Neural cell (in vitro differentiated cells): Measurements from ENCODE around the gene FREM2. TPM values are rescaled to one million over a fixed set of nuclear protein-coding genes. Genes with fewer than 3 reads are reported as not detected.

ENCODE experiments used
- H2AFZ ChIP-seq: fragments of 200-600, 300-800 bp; sonication (generic), shearing (Covaris generic); 2 replicates; pipeline ENCODE4 v1.6.0; 2014; ENCODE audit warnings: low read depth, mild to moderate bottlenecking, antibody characterized with exemption, low read length, moderate library complexity
- H3F3A ChIP-seq: fragments of 200-600 bp; shearing (Covaris generic); 2 replicates; pipeline ENCODE4 v1.6.1; 2016; ENCODE audit warnings: mild to moderate bottlenecking, moderate library complexity, mixed read lengths, antibody characterized with exemption, low read length; ENCODE audit not compliant: insufficient read depth, poor library complexity, severe bottlenecking
- H3K27ac ChIP-seq: fragments of 200-600, 300-800 bp; sonication (generic), shearing (Covaris generic); 2 replicates; pipeline ENCODE4 v1.5.1; 2014; ENCODE audit warnings: mild to moderate bottlenecking, low read length, moderate library complexity
- H3K27me3 ChIP-seq: fragments of 300-800, 200-600 bp; sonication (generic), shearing (Covaris generic); 2 replicates; pipeline ENCODE4 v1.6.0; 2014; ENCODE audit warnings: mild to moderate bottlenecking, low read depth, low read length, moderate library complexity; ENCODE audit not compliant: insufficient read depth
- H3K36me3 ChIP-seq: fragments of 300-800, 200-600 bp; sonication (generic), shearing (Covaris generic); 2 replicates; pipeline ENCODE4 v1.5.1; 2014; ENCODE audit warnings: mild to moderate bottlenecking, antibody characterized with exemption, low read length, moderate library complexity; ENCODE audit not compliant: insufficient read depth
- H3K4me2 ChIP-seq: fragments of 300-800, 200-600 bp; sonication (generic), shearing (Covaris generic); 2 replicates; pipeline ENCODE4 v1.6.0; 2014; ENCODE audit warnings: mild to moderate bottlenecking, low read length
- H3K4me3 ChIP-seq: fragments of 300-800, 200-600 bp; sonication (generic), shearing (Covaris generic); 2 replicates; pipeline ENCODE4 v1.5.1; 2014; ENCODE audit warnings: mild to moderate bottlenecking, low read length, moderate library complexity
- H3K79me2 ChIP-seq: fragments of 200-600 bp; shearing (Covaris generic); replicated peaks from 2 replicates; pipeline ENCODE4 v1.6.0; 2014; ENCODE audit warnings: mild to moderate bottlenecking, low read length, moderate library complexity; ENCODE audit not compliant: insufficient read depth
- H3K9ac ChIP-seq: fragments of 300-800, 200-600 bp; sonication (generic), shearing (Covaris generic); 2 replicates; pipeline ENCODE4 v1.6.1; 2016; ENCODE audit warnings: mild to moderate bottlenecking, low read length, mixed read lengths
- H3K9me2 ChIP-seq: fragments of 200-600 bp; shearing (Covaris generic); 2 replicates; pipeline ENCODE4 v1.6.1; 2016; ENCODE audit warnings: mild to moderate bottlenecking, low read length, mixed read lengths; ENCODE audit not compliant: insufficient read depth
- H3K9me3 ChIP-seq: fragments of 200-600, 300-800 bp; sonication (generic), shearing (Covaris generic); 2 replicates; pipeline ENCODE4 v1.6.1; 2016; ENCODE audit warnings: mild to moderate bottlenecking, mixed run types, low read length, moderate library complexity, mixed read lengths
- H4K20me1 ChIP-seq: fragments of 200-600 bp; shearing (Covaris generic); 2 replicates; pipeline ENCODE4 v1.6.1; 2016; ENCODE audit warnings: mild to moderate bottlenecking, mixed run types; ENCODE audit not compliant: insufficient read depth
- CTCF ChIP-seq: fragments of 450-650 bp; IDR thresholded peaks from 2 replicates; pipeline ENCODE4 v1.5.1; 2014; ENCODE audit warnings: antibody characterized with exemption, mild to moderate bottlenecking, moderate library complexity; ENCODE audit not compliant: poor library complexity, severe bottlenecking
- EP300 ChIP-seq: fragments of 450-650 bp; conservative IDR thresholded peaks from 2 replicates; pipeline ENCODE4 v1.6.1; 2014; ENCODE audit warnings: antibody characterized with exemption, mild to moderate bottlenecking, moderate library complexity; ENCODE audit not compliant: poor library complexity, severe bottlenecking
- EZH2 ChIP-seq: fragments of 200-600, 300-800 bp; shearing (Covaris generic), sonication (generic); IDR thresholded peaks from 2 replicates; pipeline ENCODE4 v1.6.1; 2014; ENCODE audit warnings: antibody characterized with exemption, low read length, borderline replicate concordance, mild to moderate bottlenecking; ENCODE audit not compliant: insufficient read depth, poor library complexity, severe bottlenecking
- MXI1 ChIP-seq: fragments of 450-650 bp; conservative IDR thresholded peaks from 2 replicates; pipeline ENCODE4 v1.6.1; 2014; ENCODE audit warnings: antibody characterized with exemption, mild to moderate bottlenecking; ENCODE audit not compliant: poor library complexity, severe bottlenecking
- POLR2AphosphoS5 ChIP-seq: IDR thresholded peaks from 2 replicates; pipeline ENCODE4 v1.6.1; 2012
- RAD21 ChIP-seq: fragments of 450-650 bp; conservative IDR thresholded peaks from 2 replicates; pipeline ENCODE4 v1.6.1; 2014; ENCODE audit warnings: antibody characterized with exemption, mild to moderate bottlenecking, moderate library complexity
- REST ChIP-seq: IDR thresholded peaks from 2 replicates; pipeline ENCODE4 v1.6.1; 2012; ENCODE audit warnings: borderline replicate concordance
- SMC3 ChIP-seq: fragments of 450-650 bp; conservative IDR thresholded peaks from 2 replicates; pipeline ENCODE4 v1.6.1; 2014; ENCODE audit warnings: antibody characterized with exemption, mild to moderate bottlenecking, moderate library complexity; ENCODE audit not compliant: poor library complexity
- polyA plus RNA-seq: library from polyadenylated mRNA; depleted of rRNA; stranded (reverse); fragments of >200 nt; gene quantifications from 2 replicates; pipeline ENCODE4 v1.2.3, GENCODE V29; 2014

The FREM2 gene
- polyA plus RNA-seq, 1 donor from 2014 or later = 0.19 TPM

GRCh38 chr13:38905081-38905480 is 218.2 kb downstream of the FREM2 start:
- TF ChIP-seq REST = no peak
- no peak for TF ChIP-seq POLR2AphosphoS5
- Histone ChIP-seq H3K4me2 (no peak overlapping the region), H3F3A (no peaks in the 10 kb centered on the region), H3K9me2 (no peaks in the 10 kb centered on the region), H3K9ac (no peak overlapping the region), H3K9me3 (no peaks in the 10 kb centered on the region), H3K79me2 (no peaks in the 10 kb centered on the region), H3K27ac (no peak overlapping the region), H3K36me3 (no peaks in the 10 kb centered on the region), H2AFZ (no peak overlapping the region), H3K4me3 (no peak overlapping the region), H4K20me1 (no peaks in the 10 kb centered on the region), H3K27me3 (no peaks in the 10 kb centered on the region)

DNA sequence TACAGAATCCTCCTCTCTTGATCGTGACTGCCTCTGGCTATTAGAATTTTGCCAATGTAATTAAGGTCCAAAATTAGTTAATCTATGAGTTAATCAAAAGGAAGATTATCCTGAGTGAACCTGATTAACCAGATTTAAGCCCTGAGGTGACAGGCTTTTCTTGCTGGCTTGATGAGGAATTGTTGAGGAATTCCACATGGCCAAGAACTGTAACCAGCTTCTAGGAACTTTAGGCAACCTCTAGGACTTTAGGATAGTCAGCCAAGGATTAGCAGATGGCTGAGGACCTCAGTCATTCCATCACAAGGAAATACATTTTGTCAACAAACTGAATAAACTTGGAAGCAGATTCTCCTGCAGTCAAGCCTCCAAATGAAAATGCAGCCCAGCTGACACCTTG is 219.0 kb downstream of the FREM2 start:
- Histone ChIP-seq H3K79me2 (no peaks in the 10 kb centered on the region), H3K9me3 (no peaks in the 10 kb centered on the region), H3K27me3 (no peaks in the 10 kb centered on the region), H2AFZ (no peak overlapping the region), H3K9me2 (no peaks in the 10 kb centered on the region), H3K9ac (no peak overlapping the region), H3K4me2 (no peak overlapping the region), H3K27ac (no peak overlapping the region), H3K4me3 (no peak overlapping the region), H3K36me3 (no peaks in the 10 kb centered on the region), H3F3A (no peaks in the 10 kb centered on the region), H4K20me1 (no peaks in the 10 kb centered on the region)
- TF ChIP-seq EZH2 (no peak), RAD21 (no peak), EP300 (no peak), MXI1 (no peak), CTCF (no peak)

GRCh38 chr13:38908574-38908973 is 221.7 kb downstream of the FREM2 start:
- no peaks in the 10 kb centered on the region for H3K9me2 ChIP-seq
- no peak overlapping the region for H3K9ac ChIP-seq
- H3K36me3 ChIP-seq = no peaks in the 10 kb centered on the region
- no peaks in the 10 kb centered on the region for H4K20me1 ChIP-seq
- H3K27me3 ChIP-seq = no peaks in the 10 kb centered on the region
- no peak overlapping the region for H2AFZ ChIP-seq
- no peak overlapping the region for H3K27ac ChIP-seq
- H3K9me3 ChIP-seq = no peaks in the 10 kb centered on the region
- no peaks in the 10 kb centered on the region for H3K79me2 ChIP-seq
- H3F3A ChIP-seq = no peaks in the 10 kb centered on the region
- TF ChIP-seq SMC3 = no peak
- TF ChIP-seq RAD21 = no peak
- TF ChIP-seq POLR2AphosphoS5 = no peak
- H3K4me3 ChIP-seq = no peak overlapping the region
- no peak overlapping the region for H3K4me2 ChIP-seq
